Pons (tissue), 1 donor: ENCODE data around the gene GNG14.
A peak's percentile ranks its signal among the peaks of the same experiment; 100 is the strongest.
"Not testable (repeated sequence)": the region's sequence is repeated elsewhere in the genome, so short reads cannot be mapped to it uniquely, and the experiment has no call there.

Experiments used
- DNase-seq: peaks from one replicate; pipeline ENCODE4 v3.0.0-alpha.2; 2016; ENCODE audit warnings: low spot score

The GNG14 gene

GRCh38 chr19:12667731-12668302 is 20.0 kb upstream of the GNG14 start:
- DNase-seq = no peak

GRCh38 chr19:12668346-12668745 is 19.5 kb upstream of the GNG14 start:
- no peak for DNase-seq

- peak; percentile 36 for DNase-seq
Observed at GRCh38 chr19:12668932-12669269, 18.9 kb upstream of the GNG14 start.

- peak; percentile 91 for DNase-seq
Observed at GRCh38 chr19:12669270-12670158, 18.3 kb upstream of the GNG14 start.

GRCh38 chr19:12670159-12670928 is 17.5 kb upstream of the GNG14 start:
- DNase-seq = no peak

GRCh38 chr19:12672744-12673143 is 15.1 kb upstream of the GNG14 start:
- no peak for DNase-seq

GRCh38 chr19:12675399-12675798 is 12.4 kb upstream of the GNG14 start:
- DNase-seq = no peak

GRCh38 chr19:12675940-12676339 is 11.9 kb upstream of the GNG14 start:
- no peak for DNase-seq

GRCh38 chr19:12676384-12676792 is 11.4 kb upstream of the GNG14 start:
- DNase-seq = peak; percentile 64

- DNase-seq = no peak
Observed at GRCh38 chr19:12676928-12677327, 10.9 kb upstream of the GNG14 start.

- DNase-seq = not testable (repeated sequence)
Observed at GRCh38 chr19:12678039-12678438, 9.8 kb upstream of the GNG14 start.

GRCh38 chr19:12680034-12680433 is 7.8 kb upstream of the GNG14 start:
- DNase-seq = no peak

- peak; percentile 95 for DNase-seq
Observed at GRCh38 chr19:12681074-12681987, 6.5 kb upstream of the GNG14 start, which contains the start of gene DHPS. Gene DHPS (minus strand): TSS chr19:12681880. CDS start chr19:12681766, 114 bp downstream.

GRCh38 chr19:12685831-12686230 is 2.0 kb upstream of the GNG14 start:
- DNase-seq = no peak

- no peak for DNase-seq
Observed at GRCh38 chr19:12689012-12689411, 1.2 kb downstream of the GNG14 start.

- no peak for DNase-seq
Observed at GRCh38 chr19:12689581-12690216, 1.9 kb downstream of the GNG14 start.

GRCh38 chr19:12692960-12693359 is 5.2 kb downstream of the GNG14 start:
- DNase-seq = no peak

GRCh38 chr19:12694641-12695040 is 6.8 kb downstream of the GNG14 start:
- no peak for DNase-seq

- no peak for DNase-seq
Observed at GRCh38 chr19:12695096-12695495, 7.3 kb downstream of the GNG14 start.

- no peak for DNase-seq
Observed at GRCh38 chr19:12695514-12695913, 7.7 kb downstream of the GNG14 start.

GRCh38 chr19:12695997-12696365 is 8.2 kb downstream of the GNG14 start:
- no peak for DNase-seq
